Stimulated activated CD4-positive, alpha-beta T cell treated with anti-CD3 and anti-CD28 coated beads, TNF-alpha, amount 100 ng/mL, for 4 hours (primary cell): ENCODE measurements around the gene DNAJC1.

Experiments
- DNase-seq, 3 experiments: peaks; one replicate each; pipeline ENCODE4 v3.0.0-alpha.2; 2020; ENCODE audit warnings: low read depth in 3 of 3

Gene DNAJC1

DNA sequence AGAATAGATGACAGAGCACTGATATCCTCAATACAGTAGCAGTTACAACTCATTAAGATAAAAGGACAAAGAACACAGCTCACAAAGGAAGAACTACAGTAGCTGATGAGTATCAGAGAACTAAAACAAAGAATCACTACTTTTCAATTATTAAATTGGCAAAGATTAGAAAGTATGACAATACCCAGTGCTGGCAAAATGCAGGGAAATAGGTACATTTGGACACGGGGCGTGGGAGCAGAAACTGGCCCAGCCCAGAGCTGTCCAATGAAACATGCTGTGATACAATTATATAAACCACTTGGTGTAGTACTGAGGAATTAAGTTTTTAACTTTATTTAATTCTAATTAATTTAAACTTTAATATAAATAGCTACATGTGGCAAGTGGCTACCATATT, 243.2 kb downstream of the DNAJC1 start:
- no peak for DNase-seq

DNA sequence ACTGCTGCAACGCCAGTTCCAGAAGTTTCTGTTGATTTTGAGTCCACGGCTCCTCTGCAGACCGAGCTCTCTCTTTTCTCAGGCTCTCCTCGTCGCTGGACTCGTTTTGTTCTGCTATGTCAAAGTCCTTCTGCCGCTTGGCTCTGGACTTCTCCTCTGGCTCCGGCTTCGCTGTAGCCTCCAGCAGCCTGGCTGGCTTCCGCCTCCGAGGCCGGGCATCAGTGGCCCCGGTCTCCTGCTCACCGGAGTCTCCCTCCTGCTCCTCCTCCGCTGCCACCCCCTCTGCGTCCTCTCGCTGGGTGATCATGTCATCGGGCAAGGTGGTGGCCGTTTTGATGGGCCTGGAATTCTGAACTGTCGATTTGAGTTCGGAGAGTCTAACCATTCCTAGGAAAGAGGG, 244.3 kb downstream of the DNAJC1 start:
- DNase-seq = no peak

DNA sequence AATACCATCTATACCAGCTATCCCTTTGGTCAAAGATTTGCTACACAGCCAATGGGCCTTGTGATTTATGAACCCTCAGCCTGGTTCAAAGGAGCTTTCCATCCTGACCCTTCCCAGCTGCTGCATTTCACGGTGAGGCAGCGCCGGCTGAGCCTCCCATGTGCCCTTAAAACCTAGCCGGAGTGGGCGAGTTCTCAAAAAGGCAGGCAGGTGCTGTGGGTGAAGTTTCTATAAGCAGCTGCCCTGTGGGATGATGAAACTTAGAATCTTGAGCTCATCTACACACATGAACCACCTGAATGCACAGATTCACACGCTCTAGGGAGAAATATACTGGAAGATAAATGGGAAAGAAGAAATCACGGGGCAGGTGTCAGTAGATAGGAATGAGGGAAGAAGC, 244.8 kb downstream of the DNAJC1 start:
- DNase-seq = no peak

DNA sequence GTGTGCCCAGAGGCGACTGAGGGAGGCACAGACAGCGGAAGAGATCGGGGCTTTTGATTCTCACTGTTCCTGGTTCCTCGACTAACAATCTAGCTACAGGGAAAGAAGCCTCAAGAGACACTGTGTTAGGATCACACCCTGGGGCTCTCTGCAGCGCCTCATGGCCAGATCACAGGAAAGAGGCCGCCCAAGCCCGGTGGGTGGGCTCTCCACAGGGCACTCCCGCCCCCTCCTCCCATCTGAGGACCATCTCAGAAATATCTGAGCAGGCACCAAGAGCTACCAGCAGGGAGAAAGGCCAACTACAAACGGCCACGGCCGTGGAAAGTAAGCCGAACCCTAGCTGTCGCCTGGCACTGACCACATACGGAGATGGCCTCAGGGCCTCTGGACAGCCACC, 245.3 kb downstream of the DNAJC1 start:
- no peak for DNase-seq

DNA sequence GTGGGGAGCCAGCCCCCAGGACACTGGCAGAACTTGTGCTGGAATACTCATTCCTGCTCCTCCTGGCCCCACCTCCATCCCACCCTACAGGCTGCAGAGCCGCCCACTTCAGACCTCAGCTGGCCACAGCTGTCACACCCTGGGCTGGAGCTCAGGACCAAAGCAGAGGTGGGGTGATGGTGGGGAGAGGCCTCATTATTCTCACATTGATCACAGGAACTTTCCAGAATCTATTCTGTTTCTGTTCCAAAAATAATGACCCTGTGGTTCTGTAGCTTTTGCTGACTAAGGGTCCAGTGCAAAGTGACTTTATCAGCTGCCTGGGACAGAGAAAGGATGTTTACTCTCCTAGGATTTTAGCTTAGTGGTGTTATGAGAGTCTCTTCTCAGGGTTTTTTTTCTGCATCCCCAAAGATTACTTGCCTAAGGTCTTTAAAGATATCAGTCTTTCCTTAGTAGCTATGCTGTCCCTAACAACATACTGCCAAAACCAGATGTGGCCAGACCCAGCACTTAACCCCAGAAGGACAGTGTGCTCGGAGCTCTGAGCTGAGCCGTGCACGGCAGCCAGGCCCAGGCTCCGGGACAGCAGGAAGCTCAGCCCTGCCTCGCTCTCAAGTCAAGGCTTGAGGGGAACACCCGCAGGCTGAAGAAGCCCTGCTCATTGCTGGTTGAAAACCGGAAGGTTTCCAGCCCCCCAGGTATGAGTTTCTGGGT, 246.2 kb downstream of the DNAJC1 start:
- no peak for DNase-seq

DNA sequence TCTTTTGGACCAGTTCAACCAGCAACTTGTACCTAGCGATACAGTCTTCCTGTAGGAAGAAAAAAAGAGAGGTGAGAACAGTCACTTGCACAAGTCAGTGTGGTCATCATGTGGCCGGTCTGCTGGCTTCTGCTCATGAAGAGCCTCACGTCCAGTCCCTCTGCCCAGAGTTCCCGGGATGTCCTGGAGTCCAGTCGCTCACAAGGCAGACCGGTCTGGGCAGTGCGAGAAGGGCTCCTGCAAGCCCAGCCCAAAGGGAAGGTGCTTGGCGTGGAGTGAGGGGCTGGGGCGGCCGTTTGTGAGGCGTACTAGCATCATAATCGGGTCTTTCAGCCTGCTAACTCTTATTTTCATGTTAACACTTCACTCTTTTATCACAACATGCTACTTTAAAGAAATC, 246.8 kb downstream of the DNAJC1 start:
- DNase-seq = no peak

DNA sequence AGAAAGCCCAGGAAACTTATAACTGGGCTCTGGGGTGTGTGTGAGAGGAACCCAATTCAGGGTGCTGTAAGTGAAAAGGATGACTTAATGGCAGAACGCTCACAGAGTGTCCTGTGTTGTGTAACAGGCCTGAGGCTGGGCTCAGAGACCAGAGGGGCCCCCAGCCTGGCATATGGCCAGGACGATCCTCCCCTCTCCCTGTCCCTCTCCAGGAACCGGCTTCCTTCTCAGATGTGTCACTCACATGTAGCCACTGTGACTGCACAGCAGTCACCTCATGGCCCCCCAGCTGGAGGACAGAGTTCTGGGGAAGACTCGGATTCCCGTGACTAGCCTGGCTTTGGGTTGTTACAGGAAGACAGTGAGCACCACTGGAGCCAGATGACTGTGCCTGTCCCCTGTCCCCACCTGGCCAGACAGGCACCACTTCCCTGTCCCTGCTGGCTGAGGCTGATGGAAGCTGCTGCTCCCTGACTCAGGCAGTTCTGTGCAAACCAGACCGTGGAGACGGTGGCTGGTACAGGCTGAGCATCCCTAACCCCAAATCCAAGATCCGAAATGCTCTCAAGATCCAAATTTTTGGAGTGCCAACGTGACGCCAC, 249.0 kb downstream of the DNAJC1 start:
- DNase-seq = no peak

DNA sequence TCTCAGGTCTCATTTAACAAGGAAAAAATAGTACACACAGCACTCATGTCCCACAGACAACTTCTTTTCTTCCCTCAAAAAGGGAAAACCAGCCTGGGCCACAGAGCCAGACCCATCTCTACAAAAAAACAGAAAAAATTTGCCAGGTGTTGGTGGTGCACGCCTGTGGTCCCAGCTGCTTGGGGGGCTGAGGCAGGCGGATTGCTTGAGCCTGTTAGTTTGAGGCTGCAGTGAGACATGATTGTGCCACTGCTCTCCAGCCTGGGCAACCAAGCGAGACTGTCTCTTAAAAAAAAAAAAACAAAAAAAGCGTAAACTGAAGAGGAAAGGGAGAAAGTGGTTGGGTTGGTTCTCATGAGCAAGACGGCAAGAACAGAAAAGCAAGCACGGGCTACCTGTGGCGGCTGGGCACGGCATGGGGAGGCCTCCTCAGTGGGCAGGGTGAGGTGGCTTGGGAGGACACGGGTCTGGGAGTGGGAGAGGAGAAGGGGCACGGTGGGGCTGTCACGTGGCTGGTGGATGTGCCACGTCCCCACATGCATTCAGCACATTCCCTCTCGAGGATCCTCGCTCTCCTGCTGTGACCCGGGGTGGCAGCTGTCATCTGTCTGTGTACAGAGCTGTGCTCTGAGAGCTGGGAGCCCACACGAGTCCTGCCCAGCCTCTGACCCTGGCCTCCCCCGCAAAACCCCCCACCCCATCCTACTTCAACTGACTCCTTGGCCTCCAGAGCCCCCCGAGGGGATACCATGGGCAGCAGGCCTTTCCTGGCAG, 249.8 kb downstream of the DNAJC1 start:
- no peak for DNase-seq

DNA sequence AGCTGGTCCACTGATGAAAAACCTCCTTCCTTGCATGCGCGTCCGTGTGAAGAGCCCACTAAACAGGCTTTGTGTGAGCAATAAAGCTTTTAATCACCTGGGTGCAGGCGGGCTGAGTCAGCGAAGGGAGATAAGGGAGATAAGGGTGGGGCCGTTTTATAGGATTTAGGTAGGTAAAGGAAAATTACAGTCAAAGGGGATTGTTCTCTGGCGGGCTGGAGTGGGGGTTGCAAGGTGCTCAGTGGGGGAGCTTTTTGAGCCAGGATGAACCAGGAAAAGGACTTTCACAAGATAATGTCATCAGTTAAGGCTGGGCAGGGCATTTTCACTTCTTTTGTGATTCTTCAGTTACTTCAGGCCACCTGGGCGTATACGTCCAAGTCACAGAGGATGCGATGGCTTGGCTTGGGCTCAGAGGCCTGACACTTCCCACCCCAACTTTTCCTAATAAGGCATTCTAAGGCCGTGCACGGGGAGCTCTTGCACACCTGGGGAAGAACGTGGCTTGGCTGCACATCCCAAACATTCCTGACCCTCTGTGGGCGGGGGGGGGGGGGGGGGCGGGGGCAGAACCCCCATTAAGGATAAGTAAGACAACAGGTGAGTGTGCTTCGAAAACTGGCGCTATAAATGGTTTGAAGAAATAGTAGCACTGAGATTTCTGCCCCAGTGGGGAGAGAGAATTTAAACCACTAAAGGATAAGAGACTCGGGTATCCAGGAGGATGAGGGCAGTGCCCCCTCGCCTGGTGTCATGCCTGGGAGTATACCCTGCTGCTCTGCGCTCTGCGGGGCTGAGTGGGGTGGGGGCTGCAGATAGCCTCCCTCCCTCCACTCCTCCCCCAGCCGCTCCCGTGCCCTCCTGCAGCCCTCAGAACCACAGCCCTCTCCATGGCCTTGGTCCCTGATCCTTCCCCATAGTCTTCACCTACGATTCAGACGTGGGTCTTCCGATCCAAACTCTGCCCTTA, 251.9 kb downstream of the DNAJC1 start:
- DNase-seq = no peak

DNA sequence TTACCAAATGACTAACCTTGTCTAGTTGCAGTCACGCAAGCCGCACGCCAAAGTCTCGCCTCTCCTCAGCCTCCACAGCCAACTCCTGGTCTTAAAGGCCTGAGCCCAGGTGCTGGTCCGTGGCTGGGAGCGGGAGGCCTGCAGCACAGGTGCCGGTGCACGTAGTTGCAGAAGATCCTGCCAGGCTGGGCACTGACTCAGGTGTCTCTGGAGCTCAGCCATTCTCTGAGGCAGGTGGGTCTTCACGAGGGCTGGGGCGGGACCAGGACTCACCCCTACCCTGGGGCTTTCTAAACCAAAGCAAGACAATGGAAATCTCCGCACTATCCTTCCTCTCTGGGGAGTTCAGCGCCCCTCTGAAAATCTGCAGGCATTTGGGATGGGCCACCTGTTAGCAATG, 253.1 kb downstream of the DNAJC1 start:
- DNase-seq = no peak

DNA sequence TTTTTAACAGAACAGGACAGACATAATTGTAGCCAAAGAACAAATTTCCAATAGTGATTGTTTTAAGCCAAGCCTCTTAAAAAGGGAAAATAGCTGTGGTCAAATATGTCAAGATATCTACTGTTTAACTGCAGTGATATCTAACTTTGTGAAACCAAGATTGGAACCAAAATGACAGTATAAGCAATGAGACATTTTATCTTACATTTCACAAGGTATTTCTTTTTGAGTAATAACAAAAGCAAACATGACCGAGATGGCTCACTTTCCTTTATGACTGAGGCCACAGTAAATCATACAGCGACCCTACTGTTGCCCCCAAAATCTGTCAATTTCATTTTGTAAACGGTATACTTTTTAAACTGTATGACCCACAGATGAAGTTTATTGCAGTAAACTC, 253.7 kb downstream of the DNAJC1 start:
- DNase-seq = no peak

DNA sequence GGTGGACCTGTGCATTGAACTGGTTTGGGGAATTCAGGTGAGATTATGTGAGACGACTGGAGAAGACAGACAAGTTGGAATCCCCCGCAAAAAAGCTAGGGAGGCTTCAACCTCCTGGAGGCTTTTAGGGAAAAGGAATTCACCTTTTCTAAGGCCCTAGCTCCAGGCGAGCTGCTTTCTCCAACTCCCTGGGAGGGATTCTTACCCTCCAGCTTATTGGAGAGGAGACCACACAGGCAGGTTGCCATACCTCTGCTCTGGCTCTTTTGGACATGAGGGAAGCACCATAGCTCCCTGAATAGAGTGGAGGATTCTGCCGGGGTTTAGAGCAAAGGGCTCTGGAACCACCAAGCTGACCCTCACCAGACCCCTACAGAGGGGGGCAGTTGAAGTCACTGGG, 255.7 kb downstream of the DNAJC1 start:
- DNase-seq = no peak

DNA sequence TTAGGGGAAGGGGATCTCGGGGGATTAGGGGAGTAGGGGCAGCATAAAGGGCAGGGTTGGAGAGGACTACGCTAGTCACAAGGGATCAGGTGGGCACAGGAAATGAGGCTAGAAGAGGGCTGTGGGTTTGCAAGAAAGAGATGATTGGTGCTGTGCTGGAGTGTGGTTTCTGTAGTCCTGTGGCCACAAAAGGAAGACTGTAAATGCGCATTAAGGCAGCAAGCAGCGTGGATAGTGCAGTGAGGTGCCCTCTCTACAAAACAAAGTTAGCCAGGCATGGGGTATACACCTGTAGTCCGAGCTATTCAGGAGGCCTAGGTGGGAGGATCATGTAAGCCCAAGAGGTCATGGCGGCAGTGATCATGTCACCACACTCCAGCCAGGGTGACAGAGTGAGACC, 257.4 kb downstream of the DNAJC1 start:
- no peak for DNase-seq

DNA sequence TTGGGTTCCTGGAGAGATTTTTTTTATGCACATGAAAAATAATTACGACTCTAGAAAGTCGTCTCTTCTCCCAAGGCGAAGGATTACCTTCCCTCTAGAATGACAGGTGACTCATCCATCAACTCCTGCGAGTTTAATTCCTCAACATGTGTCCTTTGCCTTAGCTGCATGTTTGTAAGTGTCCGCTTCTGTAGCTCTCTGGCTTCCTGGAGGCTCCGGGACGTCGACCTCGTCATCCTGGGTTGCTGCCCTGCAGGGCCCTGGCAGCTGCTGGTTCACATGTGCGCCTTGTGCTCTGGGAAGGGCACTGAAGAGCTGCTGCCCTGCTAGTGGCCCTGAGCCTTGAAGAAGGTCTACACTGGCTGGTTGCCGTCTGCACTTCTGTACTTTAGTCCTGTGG, 259.3 kb downstream of the DNAJC1 start:
- no peak for DNase-seq

DNA sequence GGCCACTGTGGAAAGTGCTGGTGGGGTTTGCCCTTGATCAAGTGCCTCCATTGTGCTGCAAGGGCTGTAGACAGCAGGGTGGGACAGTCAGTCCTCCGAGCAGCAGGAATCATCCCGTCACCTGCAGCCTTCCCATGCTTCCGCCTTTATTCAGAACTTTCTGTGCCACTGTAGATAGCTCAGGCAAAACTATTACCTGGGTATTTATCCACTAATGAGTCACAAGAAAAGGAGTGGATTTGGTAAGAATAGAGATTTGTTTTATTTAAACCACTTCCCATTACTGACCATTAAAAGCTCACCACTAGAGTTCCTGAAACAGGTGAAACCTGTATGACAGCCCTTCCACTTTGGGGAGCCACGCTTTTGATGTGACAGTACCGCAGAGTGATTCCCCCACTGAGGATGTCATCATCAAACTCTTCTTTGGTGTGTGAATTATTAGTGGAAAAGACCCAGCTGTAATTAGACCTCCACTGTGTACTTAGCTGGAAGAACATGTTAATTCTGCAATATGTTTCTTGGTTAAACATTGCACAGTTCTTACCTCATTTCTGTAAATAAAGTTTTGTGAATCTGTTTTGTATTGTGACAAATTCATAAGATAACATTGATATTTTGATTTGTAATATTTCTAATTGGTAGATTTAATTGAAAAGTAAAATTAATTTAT, 260.7 kb downstream of the DNAJC1 start:
- DNase-seq = no peak

DNA sequence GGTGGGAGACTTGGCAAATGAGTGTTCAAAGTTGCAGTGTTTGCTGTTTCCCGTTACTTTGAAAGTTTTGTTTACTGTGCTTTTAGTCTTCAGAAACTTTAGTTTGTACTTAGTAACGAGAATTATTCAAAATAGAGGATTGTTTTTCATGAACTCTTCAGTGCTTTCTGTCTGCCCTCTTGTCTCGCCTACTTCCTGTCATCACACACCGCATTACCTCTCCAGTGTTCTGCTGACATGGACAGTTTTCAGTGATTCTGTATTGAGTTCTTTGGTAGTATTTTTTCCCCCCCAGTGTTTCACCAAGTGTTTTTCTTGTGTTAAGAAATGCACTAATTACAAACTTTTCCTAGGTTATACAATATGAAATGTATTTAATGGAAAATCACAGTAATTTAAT, 262.5 kb downstream of the DNAJC1 start:
- no peak for DNase-seq

DNA sequence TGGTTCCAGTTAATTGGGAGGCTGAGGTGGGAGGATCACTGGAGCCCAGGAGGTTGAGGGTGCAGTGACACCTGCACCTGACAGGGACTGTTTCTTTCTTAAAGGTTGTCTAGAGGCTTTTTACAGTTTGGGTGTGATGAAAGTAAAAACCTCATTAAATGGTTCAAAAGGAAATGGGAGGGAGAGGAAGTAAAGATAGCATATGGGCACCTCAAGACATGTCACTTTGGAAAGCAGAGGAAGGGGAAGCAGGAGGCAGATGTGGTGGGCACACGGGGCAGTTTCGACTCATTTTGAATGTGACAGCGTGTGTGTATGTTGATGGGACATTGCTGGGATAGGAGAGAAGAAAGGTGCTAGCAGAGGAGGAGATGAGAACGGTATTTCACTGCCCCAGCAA, 266.4 kb downstream of the DNAJC1 start:
- DNase-seq = no peak

DNA sequence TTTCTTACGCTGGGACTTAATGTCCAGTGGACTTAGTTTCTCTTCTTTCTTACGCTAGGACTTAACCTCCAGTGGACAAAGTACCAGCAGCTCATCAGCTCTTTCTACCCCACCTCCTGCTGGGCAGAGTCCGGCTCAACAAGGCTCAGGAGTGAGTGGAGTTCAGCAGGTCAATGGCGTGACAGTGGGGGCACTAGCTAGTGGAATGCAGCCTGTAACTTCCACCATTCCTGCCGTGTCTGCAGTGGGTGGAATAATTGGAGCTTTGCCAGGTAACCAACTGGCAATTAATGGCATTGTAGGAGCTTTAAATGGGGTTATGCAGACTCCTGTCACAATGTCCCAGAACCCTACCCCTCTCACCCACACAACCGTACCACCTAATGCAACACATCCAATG, 269.8 kb downstream of the DNAJC1 start:
- DNase-seq = no peak

DNA sequence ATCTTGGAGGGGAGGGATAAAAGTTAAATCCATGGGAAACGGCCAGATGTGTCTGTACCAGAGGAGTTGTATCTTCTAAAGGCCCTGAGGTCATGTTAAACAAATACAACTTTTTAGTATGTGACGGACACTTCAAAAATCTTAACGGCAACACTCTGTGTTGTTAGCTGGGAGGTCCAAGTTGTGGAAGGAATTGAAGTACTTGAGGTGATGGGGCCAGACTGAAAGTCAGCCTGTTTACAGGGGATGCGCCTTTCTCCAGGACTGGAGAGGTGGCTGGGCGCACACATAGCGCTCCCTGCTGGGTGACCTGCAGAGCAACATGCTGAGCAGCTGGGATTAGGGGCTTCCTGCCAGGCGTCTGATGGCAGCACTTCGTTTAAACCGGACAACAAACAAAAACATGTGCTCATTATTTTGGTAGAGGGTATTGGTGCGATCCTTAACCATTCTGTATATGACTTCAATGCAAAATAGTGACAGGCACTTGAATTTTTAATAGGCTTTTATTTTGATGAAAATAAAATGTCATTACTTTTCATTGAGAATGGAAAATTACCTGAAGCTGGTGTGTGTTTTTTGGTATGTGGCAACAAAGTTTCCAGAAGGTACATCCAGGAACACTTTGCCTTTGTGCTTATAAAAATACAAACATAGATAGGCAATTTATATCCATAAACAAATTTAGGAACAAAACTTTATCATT, 271.3 kb downstream of the DNAJC1 start:
- no peak for DNase-seq

DNA sequence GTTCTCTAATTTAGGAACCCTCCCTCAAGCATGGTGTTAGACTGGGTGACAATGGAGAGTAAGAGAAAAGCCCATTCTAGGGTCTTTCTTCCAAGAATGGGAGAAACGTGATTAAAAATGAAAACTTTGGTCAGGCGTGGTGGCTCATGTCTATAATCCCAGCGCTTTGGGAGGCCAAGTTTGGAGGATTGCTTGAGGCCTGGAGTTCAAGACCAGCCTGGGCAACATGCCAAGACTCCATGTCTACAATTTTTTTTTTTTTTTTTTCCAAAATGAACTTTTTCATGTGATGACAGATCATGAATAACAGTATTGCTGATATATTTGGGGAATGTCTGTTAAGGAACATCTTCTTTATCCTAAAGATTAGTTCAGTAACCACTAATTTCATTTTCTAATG, 274.9 kb downstream of the DNAJC1 start:
- DNase-seq = no peak
